GM19452 (cell line): ENCODE data around the gene APLP2.
"Not testable (repeated sequence)": the region's sequence is repeated elsewhere in the genome, so short reads cannot be mapped to it uniquely, and the experiment has no call there.

Source experiments
- ATAC-seq: cut with Tn5 transposase; IDR thresholded peaks from one replicate; pipeline ENCODE4 v1.9.1; 2021; ENCODE audit not compliant: unreplicated experiment

Gene APLP2

GRCh38 chr11:130088919-130089673 is 19.4 kb downstream of the APLP2 start:
- ATAC-seq = no peak

- no peak for ATAC-seq
These were observed 20.0 kb downstream of the APLP2 start for GRCh38 chr11:130089674-130090073.

- not testable (repeated sequence) for ATAC-seq
These were observed 20.8 kb downstream of the APLP2 start for GRCh38 chr11:130090517-130090916.

- ATAC-seq = not testable (repeated sequence)
These were observed 21.5 kb downstream of the APLP2 start for GRCh38 chr11:130091169-130091568.

GRCh38 chr11:130092661-130093060 is 23.0 kb downstream of the APLP2 start:
- no peak for ATAC-seq

- ATAC-seq = no peak
These were observed 24.9 kb downstream of the APLP2 start for GRCh38 chr11:130094614-130095013.

GRCh38 chr11:130095326-130095725 is 25.6 kb downstream of the APLP2 start:
- ATAC-seq = no peak

- no peak for ATAC-seq
These were observed 26.3 kb downstream of the APLP2 start for GRCh38 chr11:130096042-130096441.

- no peak for ATAC-seq
These were observed 27.1 kb downstream of the APLP2 start for GRCh38 chr11:130096823-130097222.

- ATAC-seq = no peak
These were observed 27.6 kb downstream of the APLP2 start for GRCh38 chr11:130097285-130097684.

- ATAC-seq = no peak
These were observed 29.7 kb downstream of the APLP2 start for GRCh38 chr11:130099356-130099755.

- ATAC-seq = no peak
These were observed 30.8 kb downstream of the APLP2 start for GRCh38 chr11:130100381-130101095.

- ATAC-seq = no peak
These were observed 32.0 kb downstream of the APLP2 start for GRCh38 chr11:130101661-130102060.

GRCh38 chr11:130102301-130103249 is 32.9 kb downstream of the APLP2 start:
- no peak for ATAC-seq

- ATAC-seq = no peak
These were observed 33.7 kb downstream of the APLP2 start for GRCh38 chr11:130103296-130103814.

- no peak for ATAC-seq
These were observed 36.7 kb downstream of the APLP2 start for GRCh38 chr11:130106381-130106780.

GRCh38 chr11:130108671-130109070 is 39.0 kb downstream of the APLP2 start:
- not testable (repeated sequence) for ATAC-seq

- no peak for ATAC-seq
These were observed 39.7 kb downstream of the APLP2 start for GRCh38 chr11:130109386-130109785.

- no peak for ATAC-seq
These were observed 40.8 kb downstream of the APLP2 start for GRCh38 chr11:130110339-130111108.
